Measurements from ENCODE around the gene HPCAL1. TPM values are rescaled to one million over a fixed set of nuclear protein-coding genes. Genes with fewer than 3 reads are reported as not detected.

The HPCAL1 gene
- total and polyA plus RNA-seq, 4 donors: 122 to 147 (median 136) TPM

- H3K36me3 ChIP-seq (ENCODE audit: control insufficient read depth in 4 of 4, insufficient read depth in 4 of 4, low read length in 4 of 4): no peaks in the 10 kb centered on the region
- no peak overlapping the region for H3K9ac ChIP-seq (ENCODE audit: insufficient read depth in 1 of 2, low read length in 2 of 2)
- peaks cover 0 to 19% (median 4%) of the 10 kb centered on the region in 5 donors for H3K4me1 ChIP-seq (ENCODE audit: control insufficient read depth in 5 of 5, insufficient read depth in 5 of 5, low read length in 5 of 5)
- WGBS, 2 donors: 79 to 83% methylated on average over 16 of the region's 16 CpGs
- H3K27me3 ChIP-seq (ENCODE audit: control insufficient read depth in 3 of 3, insufficient read depth in 3 of 3, low read length in 2 of 3): no peaks in the 10 kb centered on the region
- ATAC-seq (ENCODE audit: insufficient read depth, low FRiP score) (peak; percentile 10), DNase-seq (no peak)
- peak overlapping the region in 1 of 2 donors; percentile 41 for H3K27ac ChIP-seq (ENCODE audit: low read depth in 1 of 2, low read length in 1 of 2)
- no peaks in the 10 kb centered on the region for H3K9me3 ChIP-seq (ENCODE audit: control insufficient read depth in 4 of 4, insufficient read depth in 3 of 4, low read length in 3 of 4)
- H3K4me3 ChIP-seq: no peak overlapping the region
- no peak for TF ChIP-seq CTCF (IDR thresholded peaks at IDR 0.05; ENCODE audit: control extremely low read depth, extremely low read depth)
Measured at GRCh38 chr2:10283106-10284062, 19.3 kb upstream of the HPCAL1 start.

GRCh38 chr2:10284108-10284870 lies 18.4 kb upstream of the HPCAL1 start:
- DNase-seq: no peak
- H3K27ac ChIP-seq (ENCODE audit: low read depth in 1 of 2, low read length in 1 of 2): no peak overlapping the region
- peaks cover 0 to 19% (median 4%) of the 10 kb centered on the region in 5 donors for H3K4me1 ChIP-seq (ENCODE audit: control insufficient read depth in 5 of 5, insufficient read depth in 5 of 5, low read length in 5 of 5)
- H3K9ac ChIP-seq (ENCODE audit: insufficient read depth in 1 of 2, low read length in 2 of 2): no peak overlapping the region
- H3K36me3 ChIP-seq (ENCODE audit: control insufficient read depth in 4 of 4, insufficient read depth in 4 of 4, low read length in 4 of 4): no peaks in the 10 kb centered on the region
- no peak for ATAC-seq (ENCODE audit: insufficient read depth, low FRiP score)
- WGBS, 2 donors: 95% methylated on average over 16 of the region's 16 CpGs
- H3K9me3 ChIP-seq (ENCODE audit: control insufficient read depth in 4 of 4, insufficient read depth in 3 of 4, low read length in 3 of 4): no peaks in the 10 kb centered on the region
- no peaks in the 10 kb centered on the region for H3K27me3 ChIP-seq (ENCODE audit: control insufficient read depth in 3 of 3, insufficient read depth in 3 of 3, low read length in 2 of 3)
- no peak for TF ChIP-seq CTCF (IDR thresholded peaks at IDR 0.05; ENCODE audit: control extremely low read depth, extremely low read depth)
- H3K4me3 ChIP-seq: no peak overlapping the region

GRCh38 chr2:10285191-10285555 lies 17.5 kb upstream of the HPCAL1 start:
- H3K4me1 ChIP-seq (ENCODE audit: control insufficient read depth in 5 of 5, insufficient read depth in 5 of 5, low read length in 5 of 5): peaks cover 0 to 19% (median 4%) of the 10 kb centered on the region in 5 donors
- DNase-seq (no peak), ATAC-seq (ENCODE audit: insufficient read depth, low FRiP score) (no peak)
- H3K36me3 ChIP-seq (ENCODE audit: control insufficient read depth in 4 of 4, insufficient read depth in 4 of 4, low read length in 4 of 4): no peaks in the 10 kb centered on the region
- no peaks in the 10 kb centered on the region for H3K9me3 ChIP-seq (ENCODE audit: control insufficient read depth in 4 of 4, insufficient read depth in 3 of 4, low read length in 3 of 4)
- WGBS, 2 donors: 35 to 54% methylated on average over 5 of the region's 5 CpGs
- peak overlapping the region in 1 of 2 donors; percentile 53 for H3K27ac ChIP-seq (ENCODE audit: low read depth in 1 of 2, low read length in 1 of 2)
- H3K9ac ChIP-seq (ENCODE audit: insufficient read depth in 1 of 2, low read length in 2 of 2): no peak overlapping the region
- H3K27me3 ChIP-seq (ENCODE audit: control insufficient read depth in 3 of 3, insufficient read depth in 3 of 3, low read length in 2 of 3): no peaks in the 10 kb centered on the region
- no peak for TF ChIP-seq CTCF (IDR thresholded peaks at IDR 0.05; ENCODE audit: control extremely low read depth, extremely low read depth)
- H3K4me3 ChIP-seq: no peak overlapping the region
